GM12878 (cell line): Measurements from ENCODE around the gene ZNF425. TPM values are rescaled to one million over a fixed set of nuclear protein-coding genes. Genes with fewer than 3 reads are reported as not detected.

Experiments used
- ATAC-seq: fragments of 200-7000 bp; cut with Tn5 transposase; 3 replicates; pipeline ENCODE4 v1.9.1; 2020; ENCODE audit warnings: mild to moderate bottlenecking, moderate library complexity
- BruUV-seq: library from RNA; stranded (reverse); fragments of 400-500 nt; replicated peaks from 2 replicates; lab custom pipeline; 2021; lab: Mats Ljungman, UMichigan
- CTCF ChIA-PET: fragments of 300-600 bp; sonication (Branson Sonifier 250); formaldehyde crosslinking; extraction: SDS; loops from one replicate; lab custom pipeline; 2021; ENCODE audit warnings: inconsistent platforms; lab: Yijun Ruan, JAX
- POLR2A ChIA-PET: fragments of 350-600 bp; formaldehyde crosslinking; extraction: SDS; loops from one replicate; lab custom pipeline; 2021; ENCODE audit warnings: inconsistent platforms; lab: Charles Lee
- RAD21 ChIA-PET: fragments of 300-600 bp; sonication (Branson Sonifier 250); formaldehyde crosslinking; loops from one replicate; lab custom pipeline; 2023; ENCODE audit warnings: antibody characterized with exemption; ENCODE audit not compliant: unreplicated experiment; lab: Charles Lee
- SMC1A ChIA-PET: fragments of 300-600 bp; sonication (Branson Sonifier 250); formaldehyde crosslinking; loops from one replicate; lab custom pipeline; 2023; ENCODE audit not compliant: unreplicated experiment, uncharacterized antibody; lab: Charles Lee
- DNase-seq: peaks from one replicate; pipeline ENCODE4 v3.0.0-alpha.2; 2011; ENCODE audit warnings: low read depth, low spot score
- FAIRE-seq: peaks from 3 replicates; lab custom pipeline; 2011; peaks lifted over from hg19 to GRCh38; lab: Jason Lieb, UNC
- H2AFZ ChIP-seq: 2 replicates; pipeline ENCODE4 v1.6.0; 2011; ENCODE audit warnings: low read depth, low read length, control low read depth; ENCODE audit not compliant: control insufficient read depth
- H3K27ac ChIP-seq: 2 replicates; pipeline ENCODE4 v1.5.1; 2011; ENCODE audit warnings: control low read depth; ENCODE audit not compliant: control insufficient read depth, insufficient read depth
- H3K27me3 ChIP-seq, 2 experiments: replicated peaks in 1 of 2; 2 replicates each; pipeline versions ENCODE4 v1.6.0 to v1.6.1; 2011; ENCODE audit warnings: low read length in 1 of 2; ENCODE audit not compliant: control insufficient read depth in 2 of 2, insufficient read depth in 2 of 2
- H3K36me3 ChIP-seq, 2 experiments: 2 replicates each; pipeline ENCODE4 v1.5.1; 2011; ENCODE audit warnings: low read length in 1 of 2; ENCODE audit not compliant: control insufficient read depth in 2 of 2, insufficient read depth in 2 of 2
- H3K4me1 ChIP-seq: 2 replicates; pipeline ENCODE4 v1.6.1; 2011; ENCODE audit warnings: mild to moderate bottlenecking, low read length, moderate library complexity, mixed read lengths; ENCODE audit not compliant: control insufficient read depth, insufficient read depth
- H3K4me2 ChIP-seq: 2 replicates; pipeline ENCODE4 v1.6.0; 2011; ENCODE audit warnings: control low read depth; ENCODE audit not compliant: control insufficient read depth, insufficient read depth
- H3K4me3 ChIP-seq: fragments of 200-600 bp; sonication (generic); 2 replicates; pipeline ENCODE4 v1.5.1; 2016
- H3K79me2 ChIP-seq: 2 replicates; pipeline ENCODE4 v1.6.0; 2011; ENCODE audit warnings: low read length; ENCODE audit not compliant: control insufficient read depth, insufficient read depth
- H3K9ac ChIP-seq: 2 replicates; pipeline ENCODE4 v1.8.0; 2011; ENCODE audit warnings: low read length, control low read depth, mixed read lengths; ENCODE audit not compliant: control insufficient read depth, insufficient read depth
- H3K9me3 ChIP-seq: replicated peaks from 3 replicates; pipeline ENCODE4 v1.5.1; 2011; ENCODE audit warnings: mild to moderate bottlenecking, low read length; ENCODE audit not compliant: control insufficient read depth, insufficient read depth
- H4K20me1 ChIP-seq: 2 replicates; pipeline ENCODE4 v1.6.0; 2011; ENCODE audit not compliant: control insufficient read depth, insufficient read depth
- BMI1 ChIP-seq: fragments of 450-650 bp; IDR thresholded peaks from 2 replicates; pipeline ENCODE4 v1.6.1; 2016; ENCODE audit warnings: mild to moderate bottlenecking, moderate library complexity, borderline replicate concordance
- CBX5 ChIP-seq: sonication (generic); IDR thresholded peaks from 2 replicates; pipeline ENCODE4 v1.6.1; 2016; ENCODE audit warnings: low read depth, moderate library complexity, mild to moderate bottlenecking, inconsistent platforms
- EZH2 ChIP-seq: IDR thresholded peaks from 2 replicates; pipeline ENCODE4 v1.6.1; 2012; ENCODE audit warnings: low read depth, mild to moderate bottlenecking, control low read depth, inconsistent platforms, low read length, borderline replicate concordance; ENCODE audit not compliant: control insufficient read depth
- FOXK2 ChIP-seq: fragments of 450-650 bp; IDR thresholded peaks from 2 replicates; pipeline ENCODE4 v1.6.1; 2017; ENCODE audit warnings: mild to moderate bottlenecking, moderate library complexity
- FOXM1 ChIP-seq: IDR thresholded peaks from 2 replicates; pipeline ENCODE4 v1.6.1; 2012; ENCODE audit warnings: low read depth, mild to moderate bottlenecking, inconsistent platforms, low read length, moderate library complexity
- HDAC6 ChIP-seq: fragments of 200-600 bp; sonication (generic); IDR thresholded peaks from one replicate; pipeline ENCODE4 v1.8.0; 2017; ENCODE audit warnings: antibody characterized with exemption; ENCODE audit not compliant: unreplicated experiment
- HDGF ChIP-seq: fragments of 450-650 bp; IDR thresholded peaks from 2 replicates; pipeline ENCODE4 v1.6.1; 2016; ENCODE audit warnings: antibody characterized with exemption
- MEF2A ChIP-seq: IDR thresholded peaks from 2 replicates; pipeline ENCODE4 v1.6.1; 2011; ENCODE audit warnings: low read depth, mild to moderate bottlenecking, low read length, moderate library complexity; ENCODE audit not compliant: insufficient read depth
- SIX5 ChIP-seq: IDR thresholded peaks from 2 replicates; pipeline ENCODE4 v1.6.1; 2011; ENCODE audit warnings: mild to moderate bottlenecking, low read depth, low read length, moderate library complexity; ENCODE audit not compliant: severe bottlenecking
- SMARCA5 ChIP-seq: fragments of 450-650 bp; IDR thresholded peaks from 2 replicates; pipeline ENCODE4 v1.6.1; 2017; ENCODE audit warnings: mild to moderate bottlenecking
- SRF ChIP-seq, 2 experiments: IDR thresholded peaks; 2 replicates each; pipeline ENCODE4 v1.6.1; 2011; ENCODE audit warnings: low read depth in 2 of 2, low read length in 2 of 2, mild to moderate bottlenecking in 1 of 2, moderate library complexity in 1 of 2
- TBL1XR1 ChIP-seq: IDR thresholded peaks from 2 replicates; pipeline ENCODE4 v1.6.1; 2012; ENCODE audit warnings: low read depth, low read length, improper control_type of control experiment
- ZBED1 ChIP-seq: IDR thresholded peaks from 2 replicates; pipeline ENCODE4 v1.6.1; 2016; ENCODE audit warnings: borderline replicate concordance
- ZZZ3 ChIP-seq: IDR thresholded peaks from 2 replicates; pipeline ENCODE4 v1.6.1; 2011; ENCODE audit warnings: low read depth; ENCODE audit not compliant: control insufficient read depth, insufficient read length
- WGBS: methylation state at CpG from one replicate; pipeline ENCODE4 v1.1.6; 2016; ENCODE audit warnings: low lambda C conversion rate; ENCODE audit not compliant: insufficient replicate concordance, insufficient coverage; ENCODE audit errors: missing lambda C conversion rate; 5-methylcytosine and 5-hydroxymethylcytosine counted together
- in situ Hi-C: fragments of 300-500 bp; cut with MboI; formaldehyde crosslinking; loops from 9 replicates; pipeline ENCODE4 v1.14.3; 2018; ENCODE audit warnings: mixed read lengths
- intact Hi-C: fragments of 100-400 bp; cut with micrococcal nuclease; formaldehyde crosslinking; loops from one replicate; pipeline ENCODE4 v1.14.2; 2022; ENCODE audit not compliant: unreplicated experiment
- polyA plus RNA-seq, 11 experiments: library from polyadenylated mRNA; depleted of rRNA in 4 of 11; unstranded in 6 of 11; stranded (reverse) in 5 of 11; fragments of >200 nt; fragmentation: Nextera tagmentation in 4 of 11; fragmentation: Illumina TruSeq in 1 of 11; extraction: Ambion mirVana in 4 of 11; extraction: Trizol in 1 of 11; gene quantifications; 1 replicate in 1 of 11; 2 replicates in 10 of 11; pipeline versions ENCODE4 v1.2.1 to v1.2.3, GENCODE V29; 2011 to 2016; ENCODE audit warnings: inconsistent platforms in 2 of 11, missing spikeins in 2 of 11, low read depth in 1 of 11
- total RNA-seq, 4 experiments: library from RNA; depleted of rRNA in 3 of 4; stranded (reverse); fragments of >200 nt in 3 of 4; fragmentation: Illumina TruSeq in 1 of 4; extraction: Trizol in 1 of 4; gene quantifications; 2 replicates each; pipeline versions ENCODE4 v1.2.1 to v1.2.3, GENCODE V29; 2013 to 2021
- TF ChIP-seq, protein P1 (sequence below): IDR thresholded peaks from 2 replicates; pipeline ENCODE4 v1.6.1; 2012; ENCODE audit warnings: low read length, inconsistent platforms
- TF ChIP-seq, protein P2 (sequence below): fragments of 450-650 bp; IDR thresholded peaks from 2 replicates; pipeline ENCODE4 v1.6.1; 2017; ENCODE audit warnings: low read depth, mild to moderate bottlenecking, moderate library complexity
- TF ChIP-seq, protein P3 (sequence below): fragments of 450-650 bp; IDR thresholded peaks from 2 replicates; pipeline ENCODE4 v1.6.1; 2016; ENCODE audit warnings: mild to moderate bottlenecking, moderate library complexity, borderline replicate concordance
- TF ChIP-seq, protein P4 (sequence below): IDR thresholded peaks from 2 replicates; pipeline ENCODE4 v1.6.1; 2012; ENCODE audit warnings: low read depth, low read length, improper control_type of control experiment

Gene ZNF425
- total and polyA plus RNA-seq, 10 of the 15 experiments (the other 5 are each of a cell fraction or from before 2014, with no cell fraction given), result 0.19 to 1.8 (median 0.91) TPM

DNA sequence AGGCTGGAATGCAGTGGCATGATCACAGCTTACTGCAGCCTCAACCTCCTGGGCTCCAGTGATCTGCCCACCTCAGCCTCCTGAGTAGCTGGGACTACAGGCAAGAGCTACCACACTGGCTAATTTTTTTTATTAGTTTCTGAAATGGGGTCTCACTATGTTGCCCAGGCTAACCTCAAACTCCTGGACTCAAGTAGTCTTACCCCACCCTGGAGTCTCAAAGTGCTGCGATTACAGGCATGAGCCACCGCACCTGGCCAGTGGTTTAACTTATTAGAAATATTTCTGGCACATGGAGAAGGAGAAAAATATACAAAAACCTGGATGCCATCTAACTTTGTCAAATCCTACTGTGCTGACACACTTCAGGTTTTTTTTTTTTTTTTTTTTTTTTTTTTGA is 50.8 kb downstream of the ZNF425 start:
- no peak overlapping the region for H3K27ac ChIP-seq
- H4K20me1 ChIP-seq, result no peaks in the 10 kb centered on the region
- no peak for FAIRE-seq
- in situ Hi-C loops (no loop called here), intact Hi-C loops (no loop called here)
- ChIA-PET CTCF (interaction anchor here (2.9 kb wide), 1 partner anchor 9 kb away, joined by 12 read pairs; no protein-coding TSS in a partner anchor), RAD21 (no interaction called here), SMC1A (no interaction called here), POLR2A (interaction anchor here (0.6 kb wide), 1 partner anchor 92 kb away, joined by 3 read pairs; no protein-coding TSS in a partner anchor)
- no peak for DNase-seq
- H3K36me3 ChIP-seq, result peaks cover 5 to 13% of the 10 kb centered on the region in 2 experiments; a peak in 3 of 4 replicates
- WGBS, result 100% methylated on average over 2 of the region's 2 CpGs
- no peaks in the 10 kb centered on the region for H3K27me3 ChIP-seq
- no peak overlapping the region for H3K9ac ChIP-seq
- BruUV-seq, result no TSS peak
- ATAC-seq, result no peak
- no peaks in the 10 kb centered on the region for H3K4me1 ChIP-seq
- no peaks in the 10 kb centered on the region for H3K9me3 ChIP-seq
- H3K79me2 ChIP-seq, result no peaks in the 10 kb centered on the region
- H2AFZ ChIP-seq, result no peak overlapping the region
- no peak overlapping the region for H3K4me2 ChIP-seq
- no peak overlapping the region for H3K4me3 ChIP-seq
- no peak for TF ChIP-seq ZBED1
- no peak for TF ChIP-seq TBL1XR1
- no peak for TF ChIP-seq HDAC6
- no peak for TF ChIP-seq SRF (IDR thresholded peaks at IDR 0.05; ENCODE audit: low read depth in 2 of 2, low read length in 2 of 2)
- no peak for TF ChIP-seq MEF2A
- TF ChIP-seq, protein P1, sequence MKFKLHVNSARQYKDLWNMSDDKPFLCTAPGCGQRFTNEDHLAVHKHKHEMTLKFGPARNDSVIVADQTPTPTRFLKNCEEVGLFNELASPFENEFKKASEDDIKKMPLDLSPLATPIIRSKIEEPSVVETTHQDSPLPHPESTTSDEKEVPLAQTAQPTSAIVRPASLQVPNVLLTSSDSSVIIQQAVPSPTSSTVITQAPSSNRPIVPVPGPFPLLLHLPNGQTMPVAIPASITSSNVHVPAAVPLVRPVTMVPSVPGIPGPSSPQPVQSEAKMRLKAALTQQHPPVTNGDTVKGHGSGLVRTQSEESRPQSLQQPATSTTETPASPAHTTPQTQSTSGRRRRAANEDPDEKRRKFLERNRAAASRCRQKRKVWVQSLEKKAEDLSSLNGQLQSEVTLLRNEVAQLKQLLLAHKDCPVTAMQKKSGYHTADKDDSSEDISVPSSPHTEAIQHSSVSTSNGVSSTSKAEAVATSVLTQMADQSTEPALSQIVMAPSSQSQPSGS, result no peak
- no peak for TF ChIP-seq ZZZ3
- no peak for TF ChIP-seq CBX5
- TF ChIP-seq SIX5, result no peak
- TF ChIP-seq, protein P2, sequence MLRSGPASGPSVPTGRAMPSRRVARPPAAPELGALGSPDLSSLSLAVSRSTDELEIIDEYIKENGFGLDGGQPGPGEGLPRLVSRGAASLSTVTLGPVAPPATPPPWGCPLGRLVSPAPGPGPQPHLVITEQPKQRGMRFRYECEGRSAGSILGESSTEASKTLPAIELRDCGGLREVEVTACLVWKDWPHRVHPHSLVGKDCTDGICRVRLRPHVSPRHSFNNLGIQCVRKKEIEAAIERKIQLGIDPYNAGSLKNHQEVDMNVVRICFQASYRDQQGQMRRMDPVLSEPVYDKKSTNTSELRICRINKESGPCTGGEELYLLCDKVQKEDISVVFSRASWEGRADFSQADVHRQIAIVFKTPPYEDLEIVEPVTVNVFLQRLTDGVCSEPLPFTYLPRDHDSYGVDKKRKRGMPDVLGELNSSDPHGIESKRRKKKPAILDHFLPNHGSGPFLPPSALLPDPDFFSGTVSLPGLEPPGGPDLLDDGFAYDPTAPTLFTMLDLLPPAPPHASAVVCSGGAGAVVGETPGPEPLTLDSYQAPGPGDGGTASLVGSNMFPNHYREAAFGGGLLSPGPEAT, result no peak
- TF ChIP-seq EZH2, result no peak
- no peak for TF ChIP-seq FOXK2
- TF ChIP-seq BMI1, result no peak
- no peak for TF ChIP-seq HDGF
- TF ChIP-seq, protein P3, sequence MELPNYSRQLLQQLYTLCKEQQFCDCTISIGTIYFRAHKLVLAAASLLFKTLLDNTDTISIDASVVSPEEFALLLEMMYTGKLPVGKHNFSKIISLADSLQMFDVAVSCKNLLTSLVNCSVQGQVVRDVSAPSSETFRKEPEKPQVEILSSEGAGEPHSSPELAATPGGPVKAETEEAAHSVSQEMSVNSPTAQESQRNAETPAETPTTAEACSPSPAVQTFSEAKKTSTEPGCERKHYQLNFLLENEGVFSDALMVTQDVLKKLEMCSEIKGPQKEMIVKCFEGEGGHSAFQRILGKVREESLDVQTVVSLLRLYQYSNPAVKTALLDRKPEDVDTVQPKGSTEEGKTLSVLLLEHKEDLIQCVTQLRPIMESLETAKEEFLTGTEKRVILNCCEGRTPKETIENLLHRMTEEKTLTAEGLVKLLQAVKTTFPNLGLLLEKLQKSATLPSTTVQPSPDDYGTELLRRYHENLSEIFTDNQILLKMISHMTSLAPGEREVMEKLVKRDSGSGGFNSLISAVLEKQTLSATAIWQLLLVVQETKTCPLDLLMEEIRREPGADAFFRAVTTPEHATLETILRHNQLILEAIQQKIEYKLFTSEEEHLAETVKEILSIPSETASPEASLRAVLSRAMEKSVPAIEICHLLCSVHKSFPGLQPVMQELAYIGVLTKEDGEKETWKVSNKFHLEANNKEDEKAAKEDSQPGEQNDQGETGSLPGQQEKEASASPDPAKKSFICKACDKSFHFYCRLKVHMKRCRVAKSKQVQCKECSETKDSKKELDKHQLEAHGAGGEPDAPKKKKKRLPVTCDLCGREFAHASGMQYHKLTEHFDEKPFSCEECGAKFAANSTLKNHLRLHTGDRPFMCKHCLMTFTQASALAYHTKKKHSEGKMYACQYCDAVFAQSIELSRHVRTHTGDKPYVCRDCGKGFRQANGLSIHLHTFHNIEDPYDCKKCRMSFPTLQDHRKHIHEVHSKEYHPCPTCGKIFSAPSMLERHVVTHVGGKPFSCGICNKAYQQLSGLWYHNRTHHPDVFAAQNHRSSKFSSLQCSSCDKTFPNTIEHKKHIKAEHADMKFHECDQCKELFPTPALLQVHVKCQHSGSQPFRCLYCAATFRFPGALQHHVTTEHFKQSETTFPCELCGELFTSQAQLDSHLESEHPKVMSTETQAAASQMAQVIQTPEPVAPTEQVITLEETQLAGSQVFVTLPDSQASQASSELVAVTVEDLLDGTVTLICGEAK, result no peak
- TF ChIP-seq FOXM1, result no peak
- TF ChIP-seq, protein P4, sequence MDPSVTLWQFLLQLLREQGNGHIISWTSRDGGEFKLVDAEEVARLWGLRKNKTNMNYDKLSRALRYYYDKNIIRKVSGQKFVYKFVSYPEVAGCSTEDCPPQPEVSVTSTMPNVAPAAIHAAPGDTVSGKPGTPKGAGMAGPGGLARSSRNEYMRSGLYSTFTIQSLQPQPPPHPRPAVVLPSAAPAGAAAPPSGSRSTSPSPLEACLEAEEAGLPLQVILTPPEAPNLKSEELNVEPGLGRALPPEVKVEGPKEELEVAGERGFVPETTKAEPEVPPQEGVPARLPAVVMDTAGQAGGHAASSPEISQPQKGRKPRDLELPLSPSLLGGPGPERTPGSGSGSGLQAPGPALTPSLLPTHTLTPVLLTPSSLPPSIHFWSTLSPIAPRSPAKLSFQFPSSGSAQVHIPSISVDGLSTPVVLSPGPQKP, result no peak
- no peak for TF ChIP-seq SMARCA5
